MV-4-11 (cell line): ENCODE measurements around the gene NCAPD2.
A peak's percentile ranks its signal among the peaks of the same experiment; 100 is the strongest.
"Not testable (repeated sequence)": the region's sequence is repeated elsewhere in the genome, so short reads cannot be mapped to it uniquely, and the experiment has no call there.

Experiments used
- DNase-seq: peaks from one replicate; lab custom pipeline; 2025; lab: John Stamatoyannopoulos, UW

The NCAPD2 gene

GRCh38 chr12:6548966-6549683 lies 55.2 kb downstream of the NCAPD2 start:
- DNase-seq, result peak; percentile 60

DNA sequence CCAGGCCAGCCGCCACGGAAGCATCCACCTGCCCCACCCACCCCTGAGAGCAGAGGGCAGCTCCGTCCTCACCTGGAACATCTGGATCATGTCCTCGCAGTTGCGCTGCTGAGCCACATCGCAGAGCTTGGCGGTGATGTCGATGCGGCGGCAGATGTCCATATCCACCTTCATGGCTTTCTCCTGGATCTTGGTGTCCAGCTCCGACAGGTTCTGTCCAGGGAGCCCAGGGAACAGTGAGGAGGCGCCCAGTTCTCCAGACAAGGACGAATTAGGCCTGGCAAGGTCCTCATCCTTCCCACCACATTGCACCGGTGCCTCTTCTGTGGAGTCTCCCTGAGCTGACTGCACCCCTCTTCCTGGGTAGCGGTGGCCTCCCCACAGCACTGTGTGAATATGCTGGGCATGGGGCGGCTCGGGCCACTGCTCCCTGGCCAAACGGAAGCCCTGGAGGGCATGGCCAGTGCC lies 55.8 kb downstream of the NCAPD2 start:
- DNase-seq, result no peak

GRCh38 chr12:6550294-6551062 lies 56.6 kb downstream of the NCAPD2 start:
- DNase-seq, result peak; percentile 90

GRCh38 chr12:6551063-6551461 lies 57.2 kb downstream of the NCAPD2 start:
- DNase-seq, result no peak

DNA sequence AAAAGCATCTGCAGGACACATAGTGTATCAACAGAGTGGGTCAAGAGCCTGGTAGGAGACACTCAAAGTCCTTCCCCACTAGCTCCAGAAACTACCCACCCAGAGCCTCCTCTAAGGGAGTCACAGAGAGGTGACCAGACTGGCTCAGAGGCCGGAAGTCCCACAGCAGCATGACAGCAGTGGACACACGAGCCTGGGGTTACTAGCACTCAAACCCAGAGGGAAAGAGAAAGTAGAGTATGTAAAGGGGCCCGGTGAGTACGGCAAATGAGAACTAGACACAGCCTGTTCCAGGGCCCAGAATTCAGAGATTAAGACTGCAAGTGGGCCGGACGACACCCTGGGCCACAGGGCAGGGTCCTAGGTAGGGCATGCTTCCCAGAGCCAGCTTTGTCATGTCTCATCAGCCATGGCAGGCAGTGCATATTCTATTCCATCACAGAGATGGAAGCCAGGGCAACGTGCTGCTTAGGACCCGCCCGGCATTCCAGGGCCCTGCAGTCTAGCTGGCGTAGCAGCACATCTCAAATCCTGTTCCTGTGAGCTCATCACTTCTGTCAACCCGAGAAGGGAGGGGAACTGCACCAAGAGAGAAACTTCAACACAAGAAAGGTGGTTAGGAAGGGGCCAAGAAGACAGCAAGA lies 57.7 kb downstream of the NCAPD2 start:
- DNase-seq, result no peak

DNA sequence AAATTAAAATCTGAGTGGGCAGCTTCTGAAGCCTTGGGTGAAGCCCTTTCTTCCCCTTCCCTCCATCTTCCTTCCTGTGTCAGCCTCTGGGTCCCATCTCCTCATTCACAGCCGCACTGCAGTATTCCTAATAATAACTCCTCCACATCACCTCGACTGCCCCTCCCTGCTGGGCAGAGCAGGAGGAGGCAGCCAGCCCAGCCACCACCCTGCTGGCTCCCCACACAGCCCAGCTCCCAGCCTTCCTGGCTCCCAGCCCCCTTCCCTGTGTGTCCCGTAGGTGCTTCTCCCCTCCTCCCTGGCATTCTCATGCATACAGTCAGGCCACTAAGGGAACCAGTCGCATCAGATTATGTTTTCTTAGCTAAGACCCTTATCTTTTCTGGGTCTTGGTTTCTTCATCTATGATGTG lies 58.2 kb downstream of the NCAPD2 start:
- no peak for DNase-seq

DNA sequence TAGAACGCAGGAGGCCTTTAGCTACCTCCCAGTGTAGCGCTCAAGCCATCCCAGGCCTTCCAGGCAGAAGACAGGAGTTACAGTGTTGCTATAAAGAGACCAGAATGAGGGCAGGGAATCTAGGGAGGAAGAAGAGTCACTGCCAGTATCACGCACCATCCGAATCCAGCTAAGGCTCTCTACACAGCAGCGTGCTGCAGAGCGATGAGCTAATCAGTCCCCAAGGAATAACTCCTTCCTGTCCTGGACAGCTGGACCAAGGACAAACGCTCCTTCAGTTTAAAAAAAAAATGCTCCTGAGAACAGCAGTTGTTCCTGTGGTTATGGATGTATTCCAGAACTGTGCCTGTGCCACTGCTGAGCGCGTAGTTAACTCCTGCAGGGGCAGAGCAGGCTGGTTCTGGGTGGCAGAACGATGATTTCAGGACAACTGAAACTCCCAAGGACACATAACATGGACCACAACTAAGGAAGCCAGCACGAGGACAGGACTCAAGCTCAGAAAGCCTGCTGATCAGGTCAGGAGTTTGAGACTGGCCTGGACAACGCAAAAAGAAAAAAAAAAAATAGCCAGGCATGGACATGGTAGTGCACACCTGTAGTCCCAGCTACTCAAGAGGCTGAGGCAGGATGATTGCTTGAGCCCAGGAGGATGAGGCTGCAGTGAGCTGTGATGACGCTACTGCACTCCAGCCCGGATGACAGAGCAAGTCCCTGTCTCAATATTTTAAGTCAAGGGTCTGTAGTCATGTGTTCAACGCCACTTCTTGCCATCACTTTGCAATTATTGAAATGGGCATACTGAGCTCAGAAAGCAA lies 59.4 kb downstream of the NCAPD2 start:
- no peak for DNase-seq

DNA sequence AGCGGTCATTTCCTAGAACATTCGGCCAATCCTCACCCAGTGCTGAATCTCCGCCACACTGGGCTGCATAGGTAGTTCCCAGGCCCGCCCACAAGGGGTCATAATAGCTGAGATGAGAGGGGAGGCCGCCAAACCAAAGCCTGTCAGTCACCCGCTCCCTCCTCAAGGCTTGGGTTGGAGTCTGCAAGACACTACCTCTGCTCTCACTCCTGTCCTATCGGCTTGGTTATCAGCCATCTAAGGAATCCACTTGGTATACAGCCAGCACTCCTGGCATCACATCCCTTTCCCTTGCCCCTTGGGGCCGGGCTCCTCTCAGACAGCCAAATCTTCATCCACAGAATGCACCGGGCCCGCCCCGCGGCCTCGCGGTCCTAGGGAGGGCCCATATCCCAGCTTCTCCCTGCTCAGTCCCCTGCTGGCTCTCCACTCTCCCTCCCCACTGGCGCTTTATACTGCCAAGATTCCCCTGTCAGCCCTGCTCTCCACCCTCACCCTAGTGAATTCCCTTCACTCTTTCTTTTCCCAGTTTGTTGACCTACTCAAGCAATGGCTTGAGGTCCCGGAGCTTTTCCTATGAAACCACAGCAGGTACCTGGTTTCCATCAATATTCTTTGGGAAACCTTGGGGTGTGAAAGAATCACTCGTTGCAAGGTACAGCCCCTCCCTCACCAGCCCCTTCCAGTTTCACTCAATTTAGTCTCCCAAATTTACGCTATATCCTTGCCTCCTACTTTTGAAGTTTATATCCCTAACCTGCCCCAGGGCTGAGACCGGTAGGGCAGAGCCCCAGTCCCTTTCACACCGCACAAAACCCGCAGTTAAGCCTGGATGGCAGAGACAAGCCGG lies 60.5 kb downstream of the NCAPD2 start:
- DNase-seq, result peak; percentile 71

DNA sequence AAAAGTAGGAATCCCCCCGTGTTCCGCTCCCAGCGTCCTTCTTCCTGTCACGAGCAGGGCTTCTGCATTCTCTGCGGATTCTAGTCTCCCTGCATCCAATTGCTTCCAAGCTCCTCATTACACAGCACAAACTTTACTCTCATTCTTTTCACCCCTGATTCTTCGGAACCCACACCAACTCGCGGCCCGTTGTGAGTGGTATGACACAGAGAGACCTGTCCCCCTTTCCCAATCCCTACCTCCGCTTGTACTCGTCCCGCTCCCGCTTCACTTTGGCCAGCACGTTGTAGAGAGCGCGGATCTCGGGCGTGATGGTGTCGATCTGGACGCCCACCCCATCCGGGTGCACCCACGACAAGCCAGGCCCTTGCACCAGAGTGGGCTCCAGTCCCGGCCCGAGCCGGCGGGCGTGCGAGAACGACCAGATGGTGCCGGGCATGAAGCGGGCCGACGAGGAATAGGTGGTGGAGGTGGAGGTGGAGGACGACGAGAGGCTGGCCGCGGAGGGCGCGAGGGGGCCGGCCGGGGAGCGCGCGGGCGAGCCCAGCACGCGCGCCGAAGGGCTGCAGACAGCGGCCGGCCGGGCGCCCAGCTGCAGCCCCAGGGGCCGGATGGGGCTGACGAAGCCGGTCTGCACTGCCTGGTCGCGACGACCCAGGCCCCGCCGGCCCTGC lies 61.3 kb downstream of the NCAPD2 start:
- DNase-seq, result no peak

DNA sequence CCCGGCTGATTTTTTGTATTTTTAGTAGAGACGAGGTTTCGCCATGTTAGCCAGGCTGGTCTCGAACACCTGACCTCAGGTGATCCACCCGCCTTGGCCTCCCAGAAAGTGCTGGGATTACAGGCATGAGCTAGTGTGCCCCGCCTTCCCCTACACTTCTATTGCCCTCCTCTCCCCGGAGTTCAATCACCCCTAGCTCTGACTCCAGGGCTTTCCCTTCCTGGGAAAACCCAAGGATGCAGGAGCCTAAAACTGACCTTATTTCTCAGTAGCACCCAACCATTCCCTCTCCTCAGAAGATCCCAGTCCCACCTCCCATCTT lies 62.6 kb downstream of the NCAPD2 start:
- DNase-seq, result not testable (repeated sequence)

DNA sequence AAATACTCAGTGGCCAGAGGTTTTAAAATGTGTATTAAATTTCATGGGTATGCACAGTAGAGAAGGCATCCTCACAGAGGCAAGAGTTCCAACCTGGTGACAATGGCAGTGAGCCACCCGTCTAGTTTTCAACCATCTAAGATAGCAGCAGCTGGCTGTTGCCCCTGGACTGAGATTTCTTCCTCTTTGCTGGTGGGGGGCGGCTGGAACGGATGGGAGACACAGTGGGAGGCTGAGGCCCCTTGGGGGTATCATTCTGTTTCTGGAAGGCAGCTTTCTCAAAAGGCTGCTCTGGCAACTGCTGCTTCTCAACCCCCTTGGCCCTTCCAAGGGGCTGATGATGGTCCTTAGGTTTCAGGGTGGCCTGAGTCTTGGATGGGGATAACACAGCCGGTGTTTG lies 63.0 kb downstream of the NCAPD2 start:
- no peak for DNase-seq

DNA sequence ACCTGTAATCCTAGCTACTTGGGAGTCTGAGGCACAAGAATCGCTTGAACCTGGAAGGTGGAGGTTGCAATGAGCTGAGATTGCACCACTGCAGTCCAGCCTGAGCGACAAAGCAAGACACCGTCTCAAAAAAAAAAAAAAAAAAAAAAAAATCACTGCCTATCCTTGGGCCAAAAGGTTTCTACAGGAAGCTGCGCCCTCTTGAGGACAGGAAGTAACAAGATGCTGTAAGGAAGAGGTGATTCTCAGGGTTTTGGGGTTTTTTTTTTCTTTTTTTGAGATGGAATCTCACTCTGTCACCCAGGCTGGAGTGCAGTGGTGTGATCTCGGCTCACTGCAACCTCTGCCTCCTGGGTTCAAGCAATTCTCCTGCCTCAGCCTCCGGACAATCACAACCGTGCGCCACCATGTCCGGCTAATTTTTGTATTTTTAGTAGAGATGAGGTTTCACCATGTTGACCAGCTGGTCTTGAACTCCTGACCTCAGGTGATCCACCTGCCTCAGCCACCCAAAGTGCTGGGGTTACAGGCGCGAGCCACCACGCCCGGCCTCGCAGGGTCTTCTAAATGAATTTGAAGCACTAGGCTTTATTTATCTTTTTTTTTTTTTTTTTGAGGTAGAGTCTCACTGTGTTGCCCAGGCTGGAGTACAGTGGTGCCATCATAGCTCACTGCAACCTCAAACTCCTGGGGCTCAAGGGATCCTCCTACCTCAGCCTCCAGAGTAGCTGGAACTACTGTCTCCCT lies 64.3 kb downstream of the NCAPD2 start:
- peak; percentile 65 for DNase-seq

GRCh38 chr12:6559500-6559899 lies 65.6 kb downstream of the NCAPD2 start:
- no peak for DNase-seq

DNA sequence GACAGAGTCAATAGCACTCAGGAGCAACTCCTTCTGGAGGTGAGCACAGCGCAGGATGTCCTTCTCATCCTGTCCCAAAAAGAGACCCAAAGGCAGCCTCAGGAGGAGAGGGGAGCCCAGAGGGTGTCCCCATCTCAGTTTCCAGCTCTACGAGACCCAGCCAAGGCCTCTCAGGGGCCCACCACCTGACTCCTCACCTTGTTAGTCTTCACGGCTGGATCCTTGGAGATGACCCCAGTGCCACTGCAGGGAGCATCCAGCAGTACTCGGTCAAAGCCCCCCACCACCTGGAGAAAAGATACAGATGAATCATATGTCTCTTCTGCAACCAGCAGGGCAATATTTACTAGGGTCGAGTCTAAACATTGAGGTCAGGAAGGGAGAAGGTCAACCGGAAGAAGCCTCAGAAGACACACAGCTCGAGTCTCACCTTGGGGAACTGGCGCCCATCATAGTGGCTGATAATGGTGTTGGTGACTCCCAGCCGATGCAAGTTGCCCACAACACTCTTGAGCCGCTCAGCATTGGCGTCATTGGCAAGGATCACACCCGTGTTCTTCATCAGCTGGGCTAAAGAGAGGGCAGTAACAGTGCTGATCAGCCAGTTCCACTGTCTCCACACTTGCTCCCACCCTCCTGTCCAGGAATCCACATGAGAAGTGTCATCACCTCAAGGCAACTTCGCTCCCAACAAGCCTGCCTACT lies 66.8 kb downstream of the NCAPD2 start:
- no peak for DNase-seq

GRCh38 chr12:6562881-6563280 lies 69.0 kb downstream of the NCAPD2 start:
- no peak for DNase-seq

DNA sequence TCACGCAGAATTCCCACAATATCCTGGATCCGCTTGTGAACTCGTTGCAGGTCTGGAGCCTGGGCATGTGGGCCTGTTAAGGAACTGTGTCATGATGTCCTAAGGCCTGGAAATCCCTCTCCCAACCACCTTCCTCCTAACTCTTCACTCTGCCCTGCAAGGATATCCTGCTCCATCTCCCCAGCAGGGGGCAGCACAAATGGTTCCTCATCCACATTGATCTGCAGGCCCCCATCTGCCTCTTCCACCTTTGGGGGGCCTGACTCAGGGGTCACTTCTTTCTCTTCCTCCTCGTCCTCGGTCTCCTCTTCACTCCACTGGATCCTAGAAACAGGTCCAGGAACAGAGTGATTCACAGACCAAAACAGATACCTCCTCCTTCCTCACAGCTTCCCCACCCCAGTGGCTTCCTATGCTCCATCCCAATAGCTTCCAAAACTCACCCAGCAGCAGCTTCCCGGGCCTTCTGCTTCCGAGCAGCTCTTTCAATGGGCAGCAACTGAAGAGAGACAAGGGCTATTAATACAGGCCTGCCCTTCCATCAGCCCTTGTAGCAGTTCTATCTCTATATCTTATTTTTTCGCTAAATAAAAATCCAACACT lies 69.6 kb downstream of the NCAPD2 start:
- peak; percentile 47 for DNase-seq

- peak; percentile 22 for DNase-seq
These were observed 73.3 kb downstream of the NCAPD2 start for GRCh38 chr12:6567112-6567670.

DNA sequence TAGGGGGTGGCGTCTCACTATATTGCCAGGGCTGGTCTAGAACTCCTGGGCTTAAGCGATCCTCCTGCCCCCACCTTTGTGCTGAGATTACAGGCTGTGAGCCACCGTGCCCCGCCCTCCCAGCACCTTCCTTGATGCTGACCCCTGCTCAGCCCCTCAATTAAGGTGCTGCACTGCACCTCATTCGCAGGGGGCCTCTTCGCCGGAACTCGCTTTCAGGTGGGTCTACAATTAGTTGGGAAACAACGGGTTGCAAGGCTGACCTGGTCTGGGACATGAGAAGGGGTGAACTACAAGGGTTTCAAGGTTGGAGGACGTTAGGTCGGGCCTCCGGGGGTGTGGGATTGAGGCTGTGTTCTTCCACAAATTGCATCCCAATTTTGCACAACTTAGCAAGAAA lies 75.4 kb downstream of the NCAPD2 start:
- no peak for DNase-seq

DNA sequence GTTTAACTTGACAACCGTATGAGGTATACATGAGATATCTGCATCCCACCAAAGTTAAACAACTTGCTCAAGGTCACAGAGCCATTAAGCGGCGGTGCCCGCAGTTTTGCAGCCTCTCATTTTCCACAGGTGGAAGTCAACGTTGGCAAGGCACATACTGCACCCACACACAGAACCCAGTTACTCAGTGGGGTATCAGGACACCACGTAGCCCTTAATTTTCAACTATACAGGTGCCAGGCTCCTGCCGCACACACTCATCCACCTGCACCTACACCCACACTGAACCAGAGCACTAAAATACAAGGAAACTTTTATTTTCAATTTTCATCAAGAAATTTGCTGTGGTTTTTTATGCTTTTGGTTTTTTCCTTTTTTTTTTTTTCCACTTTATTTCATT lies 75.9 kb downstream of the NCAPD2 start:
- DNase-seq, result no peak
